A673 (cell line): ENCODE data around the gene DIRAS3.

Source experiments
- EZH2 ChIP-seq: fragments of 200-600 bp; sonication (generic); IDR thresholded peaks from 2 replicates; pipeline ENCODE4 v1.6.1; 2017; ENCODE audit warnings: borderline replicate concordance, low read depth, mild to moderate bottlenecking, mixed read lengths, antibody characterized with exemption, low read length; ENCODE audit not compliant: poor library complexity, severe bottlenecking
- TF ChIP-seq, protein P1 (sequence below): fragments of 300-800, 200-600 bp; sonication (generic); conservative IDR thresholded peaks from 2 replicates; pipeline ENCODE4 v1.5.1; 2017; ENCODE audit warnings: low read depth, mild to moderate bottlenecking, antibody characterized with exemption, low read length, moderate library complexity, mixed read lengths

DNA sequence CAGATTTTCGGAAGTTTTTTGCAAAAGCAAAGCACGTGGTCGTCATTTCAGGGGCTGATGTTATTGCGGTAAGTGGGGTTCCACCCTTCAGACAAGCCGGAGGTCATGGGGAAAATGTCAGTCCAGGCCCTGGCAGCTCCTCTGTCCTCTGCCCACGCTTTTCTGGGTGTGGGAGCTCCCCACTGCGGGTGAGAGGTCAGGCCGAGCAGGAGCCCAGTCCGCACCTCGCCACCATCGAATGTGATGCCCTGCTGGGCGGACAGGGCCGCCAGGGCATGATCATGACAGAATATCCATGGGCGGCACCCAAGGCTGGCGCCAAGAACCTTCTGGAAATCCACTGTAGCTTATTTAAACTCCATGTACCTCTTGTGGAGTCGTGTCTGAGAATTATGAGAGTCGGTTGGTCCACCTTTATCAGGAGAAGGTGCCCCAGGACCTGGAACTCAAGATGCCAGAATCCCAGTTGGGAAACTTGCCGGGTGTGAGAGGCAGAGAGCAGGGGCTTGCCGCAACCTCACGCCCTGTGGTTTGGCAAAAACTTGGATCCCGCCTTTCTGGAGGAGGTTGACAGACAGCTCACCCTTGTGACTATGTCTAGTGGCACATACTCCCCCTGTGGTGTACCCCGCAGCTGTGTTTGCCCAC lies 6.9 kb downstream of the DIRAS3 start:
- TF ChIP-seq, protein P1, sequence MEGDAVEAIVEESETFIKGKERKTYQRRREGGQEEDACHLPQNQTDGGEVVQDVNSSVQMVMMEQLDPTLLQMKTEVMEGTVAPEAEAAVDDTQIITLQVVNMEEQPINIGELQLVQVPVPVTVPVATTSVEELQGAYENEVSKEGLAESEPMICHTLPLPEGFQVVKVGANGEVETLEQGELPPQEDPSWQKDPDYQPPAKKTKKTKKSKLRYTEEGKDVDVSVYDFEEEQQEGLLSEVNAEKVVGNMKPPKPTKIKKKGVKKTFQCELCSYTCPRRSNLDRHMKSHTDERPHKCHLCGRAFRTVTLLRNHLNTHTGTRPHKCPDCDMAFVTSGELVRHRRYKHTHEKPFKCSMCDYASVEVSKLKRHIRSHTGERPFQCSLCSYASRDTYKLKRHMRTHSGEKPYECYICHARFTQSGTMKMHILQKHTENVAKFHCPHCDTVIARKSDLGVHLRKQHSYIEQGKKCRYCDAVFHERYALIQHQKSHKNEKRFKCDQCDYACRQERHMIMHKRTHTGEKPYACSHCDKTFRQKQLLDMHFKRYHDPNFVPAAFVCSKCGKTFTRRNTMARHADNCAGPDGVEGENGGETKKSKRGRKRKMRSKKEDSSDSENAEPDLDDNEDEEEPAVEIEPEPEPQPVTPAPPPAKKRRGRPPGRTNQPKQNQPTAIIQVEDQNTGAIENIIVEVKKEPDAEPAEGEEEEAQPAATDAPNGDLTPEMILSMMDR: no peak
- TF ChIP-seq EZH2: no peak
